Activated CD8-positive, alpha-beta memory T cell treated with anti-CD3 and anti-CD28 coated beads, Interleukin-2, amount 50 U/mL, for 48 hours (primary cell): ENCODE data around the gene PRR33.
A peak's percentile ranks its signal among the peaks of the same experiment; 100 is the strongest.

ENCODE experiments used
- DNase-seq: peaks from one replicate; pipeline ENCODE4 v3.0.0-alpha.2; 2020

PRR33 gene

GRCh38 chr11:1861435-1862411 is 30.0 kb downstream of the PRR33 start:
- DNase-seq, result no peak

DNA sequence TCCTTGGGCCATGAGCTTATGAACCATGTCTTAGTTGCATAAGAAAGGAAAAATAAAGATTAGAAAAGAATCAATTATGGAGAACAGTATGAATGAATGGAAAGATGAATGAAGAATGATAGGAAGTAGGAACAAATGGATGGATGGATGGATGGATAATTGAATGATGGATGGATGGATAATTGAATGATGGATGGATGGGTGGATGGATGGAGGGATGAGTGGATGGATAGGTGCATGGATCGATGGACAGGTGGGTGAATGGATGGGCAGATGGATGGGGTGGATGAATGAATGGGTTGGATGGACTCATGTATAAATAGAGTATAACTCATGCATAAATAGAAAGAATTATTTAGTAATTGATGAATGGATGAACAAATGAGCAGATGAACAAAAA is 31.6 kb downstream of the PRR33 start:
- DNase-seq, result no peak

- DNase-seq, result no peak
Measured at GRCh38 chr11:1859004-1859403, 32.7 kb downstream of the PRR33 start.

DNA sequence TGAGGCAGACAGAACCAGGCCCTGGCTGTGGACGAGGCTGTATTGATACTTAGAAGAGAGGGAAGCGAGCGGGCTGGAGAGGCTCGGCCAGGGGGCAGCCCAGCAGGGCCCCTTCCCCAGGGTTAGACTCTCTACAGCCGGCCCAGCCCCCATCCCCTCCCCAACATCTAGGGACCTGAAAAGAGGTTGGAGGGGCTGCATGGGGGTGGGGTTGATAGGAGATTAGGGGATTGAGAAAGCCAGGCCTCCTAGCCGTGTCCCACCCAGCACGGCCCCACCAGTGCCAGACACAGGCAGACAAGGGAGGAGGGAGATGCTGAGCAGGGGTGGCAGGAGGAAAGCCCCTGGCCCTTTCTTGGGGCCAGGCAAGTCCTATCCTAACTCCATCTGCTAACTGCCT is 33.1 kb downstream of the PRR33 start:
- no peak for DNase-seq

- no peak for DNase-seq
Measured at GRCh38 chr11:1858154-1858553, 33.5 kb downstream of the PRR33 start.

GRCh38 chr11:1857064-1857463 is 34.6 kb downstream of the PRR33 start:
- no peak for DNase-seq

GRCh38 chr11:1856306-1857005 is 35.2 kb downstream of the PRR33 start:
- no peak for DNase-seq

- no peak for DNase-seq
Measured at GRCh38 chr11:1855886-1856265, 35.8 kb downstream of the PRR33 start.

DNA sequence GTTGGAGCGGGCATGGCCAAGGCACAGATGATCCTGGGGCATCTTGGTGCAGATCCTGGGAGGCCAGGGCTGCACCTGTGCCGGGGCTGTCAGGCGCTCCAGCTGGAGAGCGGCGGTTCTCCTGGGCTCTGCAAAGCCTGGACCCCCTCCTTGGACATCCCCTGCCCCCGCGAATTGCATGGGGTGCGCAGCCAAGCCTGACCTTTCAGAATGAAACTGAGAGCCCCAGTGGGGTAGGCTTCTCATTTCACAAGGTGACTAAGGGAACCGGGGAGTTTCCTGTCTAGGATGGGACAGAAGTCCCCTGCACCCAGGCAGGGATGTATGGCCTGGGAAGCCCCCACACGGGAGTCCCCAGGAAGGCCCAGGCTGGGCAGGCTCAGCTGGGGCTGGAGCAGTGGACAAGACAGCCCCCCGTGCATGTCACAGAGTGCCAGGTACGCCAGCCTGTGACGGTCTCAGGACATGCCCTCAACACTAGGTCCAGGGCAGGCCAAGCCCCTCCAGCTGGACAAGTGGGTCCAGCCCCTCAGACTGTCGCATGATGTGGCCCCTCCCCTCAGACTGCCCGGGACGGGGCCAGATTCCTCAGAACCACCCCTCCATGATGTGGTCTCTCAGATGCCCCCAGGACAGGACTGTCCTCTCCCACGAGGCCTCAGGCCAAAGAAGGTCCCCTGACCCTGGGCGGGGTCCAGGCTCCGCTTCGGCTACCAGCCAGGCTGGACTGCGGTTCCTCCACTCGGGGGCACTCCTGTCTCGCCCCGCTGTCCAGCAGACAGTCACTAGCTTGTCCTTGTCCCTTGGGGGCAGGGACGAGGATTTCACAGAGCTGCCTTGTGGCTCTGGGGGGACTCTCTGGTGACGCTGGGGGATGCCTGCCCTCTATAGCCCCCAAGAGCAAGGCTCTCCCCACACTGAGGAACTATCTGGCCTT is 36.5 kb downstream of the PRR33 start:
- peak; percentile 72 for DNase-seq

DNA sequence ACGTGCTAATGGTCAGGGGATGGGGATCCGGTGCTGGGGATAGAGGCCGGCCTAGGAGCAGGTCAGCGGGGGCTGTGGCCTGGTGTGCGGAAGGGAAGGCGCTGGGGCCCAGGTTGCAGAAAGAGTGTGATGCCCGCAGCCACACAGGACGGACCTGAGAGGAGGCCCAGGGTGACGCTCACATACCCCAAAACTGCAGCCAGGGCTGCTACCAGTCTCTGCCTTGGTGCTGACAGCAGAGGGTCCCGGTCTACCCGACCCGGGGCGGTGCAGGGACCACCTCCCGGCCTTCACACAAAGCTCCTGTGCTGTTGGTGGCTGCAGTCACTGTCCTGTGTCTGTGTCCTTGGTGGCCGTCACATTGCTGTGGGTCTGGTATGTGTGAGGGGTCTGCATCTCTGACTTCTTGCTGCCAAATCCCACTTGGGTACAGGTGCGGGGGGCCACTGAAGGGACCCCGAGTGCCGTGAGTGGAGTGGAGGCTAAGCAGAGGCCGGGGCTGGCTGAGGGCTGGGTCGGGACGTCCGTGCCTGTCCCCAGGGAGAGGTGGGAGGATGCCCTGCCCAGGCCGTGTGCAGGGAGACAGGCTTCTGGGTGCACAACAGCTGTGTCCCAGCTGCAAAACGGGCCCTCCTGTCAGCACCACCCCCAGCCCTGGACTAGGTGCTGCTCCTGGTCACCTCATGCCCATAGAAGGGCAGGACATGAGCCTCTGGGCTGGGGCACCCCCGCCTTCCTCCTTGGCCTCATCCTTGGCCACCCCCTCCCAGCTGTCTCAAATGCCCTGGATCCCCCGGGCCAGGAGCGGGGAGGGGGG is 37.4 kb downstream of the PRR33 start:
- DNase-seq, result no peak

GRCh38 chr11:1853376-1854131 is 38.1 kb downstream of the PRR33 start:
- peak; percentile 68 for DNase-seq

- DNase-seq, result peak; percentile 88
Measured at GRCh38 chr11:1852877-1853276, 38.8 kb downstream of the PRR33 start, which contains the start of gene LSP1. Gene LSP1, plus strand, starts transcription at chr11:1853084. Its CDS starts 61 bp downstream, at chr11:1853145.

GRCh38 chr11:1852271-1852876 is 39.3 kb downstream of the PRR33 start:
- DNase-seq, result no peak

- no peak for DNase-seq
Measured at GRCh38 chr11:1851468-1852180, 40.1 kb downstream of the PRR33 start.

GRCh38 chr11:1848640-1849430 is 42.9 kb downstream of the PRR33 start:
- DNase-seq, result no peak

DNA sequence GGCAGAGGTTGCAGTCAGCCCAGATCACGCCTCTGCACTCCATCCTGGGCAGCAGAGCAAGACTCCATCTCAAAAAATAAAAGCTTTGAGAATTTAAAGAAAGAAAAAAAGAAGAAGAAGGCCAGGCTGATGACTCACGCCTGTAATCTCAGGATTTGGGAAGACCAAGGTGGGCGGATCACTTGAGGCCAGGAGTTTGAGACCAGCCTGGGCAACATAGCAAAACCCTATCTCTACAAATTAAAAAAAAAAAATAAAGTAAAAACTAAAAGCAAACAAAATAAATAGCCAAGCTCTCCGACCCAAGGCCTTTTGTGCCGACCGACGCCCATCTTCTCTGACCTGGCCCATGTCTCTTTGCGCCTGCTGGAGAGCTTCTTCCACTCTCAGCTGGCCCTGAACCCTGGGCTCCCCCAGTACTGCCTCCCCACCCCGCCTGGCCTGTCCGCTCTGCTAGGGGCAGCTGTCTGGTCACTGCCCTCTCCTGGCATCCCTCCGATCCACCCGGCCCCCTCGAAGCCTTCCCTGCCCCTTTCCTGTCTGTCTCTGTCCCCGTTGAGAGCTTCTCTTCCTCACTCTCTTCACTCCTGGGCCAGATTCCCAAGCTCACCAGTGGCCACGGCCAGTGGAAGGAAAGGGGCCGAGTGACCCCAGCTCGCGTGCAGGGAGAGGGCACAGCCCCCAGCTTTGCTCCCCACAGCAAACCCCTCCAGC is 43.6 kb downstream of the PRR33 start:
- no peak for DNase-seq

GRCh38 chr11:1847006-1847735 is 44.5 kb downstream of the PRR33 start:
- no peak for DNase-seq

DNA sequence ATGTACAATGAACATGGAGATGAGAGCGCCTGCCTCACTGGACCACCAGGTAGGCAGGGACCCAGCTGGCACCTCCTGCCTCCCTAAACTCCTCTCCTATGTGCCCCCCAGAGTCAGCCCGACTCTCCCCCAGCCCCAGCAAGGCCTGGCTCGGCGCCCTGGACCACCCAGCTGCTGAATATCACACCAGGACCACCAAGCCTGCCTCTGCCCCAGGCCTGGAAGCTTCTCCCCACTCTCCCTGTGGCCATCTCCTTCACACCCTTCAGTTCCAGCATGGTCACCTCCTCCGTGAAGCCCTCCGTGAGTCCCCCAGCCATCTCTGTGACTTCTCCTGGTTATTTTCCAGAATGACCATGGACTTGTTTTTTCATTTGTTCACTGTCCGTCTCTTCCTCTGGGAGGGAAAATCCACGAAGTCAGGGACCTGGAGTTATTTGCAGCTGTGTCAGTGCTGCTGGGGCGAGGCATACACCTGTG is 45.2 kb downstream of the PRR33 start:
- DNase-seq, result no peak
